ENCODE data around the gene PUS10.
"Not testable (repeated sequence)": the region's sequence is repeated elsewhere in the genome, so short reads cannot be mapped to it uniquely, and the experiment has no call there.

PUS10 gene

DNA sequence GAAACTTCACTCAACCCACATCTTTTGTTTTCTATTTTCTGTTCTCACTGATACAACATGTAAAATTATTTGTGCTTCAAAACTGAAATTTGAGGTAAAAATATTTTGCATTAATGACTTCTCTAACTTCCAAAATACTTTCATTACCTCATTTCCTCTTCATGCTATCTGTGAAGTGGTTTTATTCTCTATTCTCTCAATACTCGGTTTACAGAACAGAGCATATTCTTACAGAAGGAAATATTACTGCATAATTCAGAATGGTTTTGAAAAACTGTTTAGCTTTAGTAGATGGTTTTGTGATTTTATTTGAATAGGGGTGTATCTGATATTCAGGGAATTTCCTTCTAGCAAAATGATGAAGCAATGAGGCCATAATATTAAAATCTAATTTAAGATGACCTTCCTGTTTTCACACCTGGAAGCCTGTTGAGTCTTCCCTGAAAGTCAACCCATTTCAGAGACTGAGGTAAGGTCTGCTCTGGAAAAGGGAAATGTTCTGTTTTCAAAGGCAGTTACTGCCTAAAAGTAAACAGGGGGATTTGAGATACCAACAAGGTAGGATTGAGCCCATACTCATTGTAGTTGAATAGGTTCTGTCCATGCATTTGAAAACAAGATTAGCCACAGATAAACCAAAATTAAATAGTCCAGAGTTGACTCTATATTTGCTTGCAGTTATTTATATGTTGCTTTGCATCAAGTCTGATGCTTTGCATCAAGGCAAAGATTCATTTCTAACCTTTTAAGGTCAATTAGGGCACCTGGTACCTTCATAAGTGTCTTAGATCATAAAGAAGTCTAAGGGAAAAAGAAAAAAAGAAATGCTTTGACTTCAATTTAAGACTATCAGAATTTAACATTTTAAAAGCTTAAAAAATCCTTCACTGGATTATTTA is 51.3 kb downstream of the PUS10 start:
- DNase-seq, result no peak

GRCh38 chr2:60965499-60965785 is 52.6 kb downstream of the PUS10 start:
- DNase-seq, result no peak

- DNase-seq, result no peak
These were observed 53.2 kb downstream of the PUS10 start for GRCh38 chr2:60964651-60965498.

DNA sequence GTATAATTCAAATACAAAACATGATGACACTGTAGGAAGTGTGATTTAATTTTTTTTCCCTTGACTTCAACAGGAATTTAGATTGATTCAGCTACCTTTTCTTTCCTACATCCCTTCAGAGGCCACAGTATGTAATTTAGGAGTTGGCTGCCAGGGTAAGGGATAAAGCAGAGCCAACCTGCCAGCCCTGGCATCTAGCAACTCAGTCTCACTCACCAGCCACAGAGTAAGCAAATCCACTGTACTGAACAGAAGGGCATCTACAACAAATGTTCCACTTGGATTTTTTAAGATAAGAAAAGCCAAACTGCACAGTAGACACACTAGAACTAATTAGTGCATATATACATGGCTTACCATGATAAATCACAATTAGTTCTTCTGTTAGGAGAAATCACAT is 54.9 kb downstream of the PUS10 start:
- no peak for DNase-seq

DNA sequence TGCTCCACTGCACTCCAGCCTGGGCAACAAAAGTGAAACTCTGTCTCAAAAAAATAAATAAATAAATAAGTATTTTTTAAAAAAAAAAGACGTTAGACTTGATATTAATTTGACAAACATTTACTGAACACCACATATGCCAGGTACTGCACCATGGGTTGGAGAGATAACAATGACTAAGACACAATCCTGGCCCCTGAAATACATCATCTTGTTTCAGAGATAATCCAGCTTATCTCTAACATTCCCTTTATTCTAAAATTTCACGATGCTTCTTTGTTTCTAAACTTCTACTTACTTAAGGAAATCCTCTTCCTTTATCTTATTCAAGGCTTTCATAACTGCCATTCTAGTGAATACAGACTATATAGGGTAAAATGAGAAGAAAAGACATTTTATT is 55.5 kb downstream of the PUS10 start:
- DNase-seq, result no peak

DNA sequence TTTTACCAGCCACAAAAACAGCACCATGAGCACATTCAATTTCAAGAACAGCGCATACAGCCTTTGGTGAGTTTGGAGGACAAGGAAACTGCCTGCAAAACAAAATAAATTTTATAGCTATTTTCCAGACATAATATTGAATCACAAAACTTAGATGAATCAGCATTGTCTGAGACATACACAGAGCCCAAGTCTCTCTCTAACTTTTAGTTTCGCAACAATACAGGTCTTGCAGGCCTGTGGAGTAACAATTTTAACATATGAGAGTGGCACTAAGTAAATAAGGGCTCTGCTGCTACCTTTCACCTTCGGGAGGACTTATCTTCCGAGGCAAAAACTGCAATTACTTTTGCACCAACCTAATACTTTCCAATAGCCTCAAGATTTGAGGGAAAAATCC is 56.6 kb downstream of the PUS10 start:
- DNase-seq, result no peak

DNA sequence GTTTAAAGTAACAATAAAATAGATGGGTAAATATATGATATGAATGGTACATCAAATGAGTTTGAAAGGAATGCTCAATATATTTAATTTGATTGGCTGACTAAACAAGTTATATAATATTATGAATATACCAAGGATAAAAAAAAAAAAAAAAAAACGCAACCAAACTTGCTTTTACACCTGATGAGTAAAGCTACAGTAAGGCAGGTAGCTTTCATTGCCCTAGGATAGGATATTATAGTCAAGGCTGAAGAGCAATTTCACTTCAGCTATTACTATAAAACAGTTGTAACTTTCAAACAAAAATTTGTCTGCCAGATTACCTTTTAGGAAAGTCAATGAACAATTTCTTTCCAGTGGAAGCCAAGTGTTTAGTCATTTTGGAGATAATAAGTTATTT is 57.3 kb downstream of the PUS10 start:
- no peak for DNase-seq

GRCh38 chr2:60959501-60959900 is 58.6 kb downstream of the PUS10 start:
- DNase-seq, result no peak

DNA sequence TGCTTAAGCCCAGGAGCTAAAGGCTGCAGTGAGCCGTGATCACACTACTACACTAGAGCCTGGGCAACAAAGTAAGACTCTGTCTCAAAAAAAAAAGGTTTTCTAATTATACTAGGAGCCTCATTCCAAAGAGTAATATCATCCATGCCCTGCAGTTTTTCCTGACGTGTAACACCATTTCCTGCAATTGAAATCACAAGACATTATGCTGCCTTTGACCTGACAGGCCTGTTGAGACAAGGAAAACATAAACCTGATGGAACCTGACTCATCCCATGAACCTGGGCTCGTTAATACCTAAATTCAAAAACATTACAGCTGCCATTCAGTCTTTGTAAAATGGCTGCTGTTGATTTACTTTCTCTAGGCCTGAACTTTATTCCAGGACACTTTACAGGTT is 59.3 kb downstream of the PUS10 start:
- DNase-seq, result no peak

DNA sequence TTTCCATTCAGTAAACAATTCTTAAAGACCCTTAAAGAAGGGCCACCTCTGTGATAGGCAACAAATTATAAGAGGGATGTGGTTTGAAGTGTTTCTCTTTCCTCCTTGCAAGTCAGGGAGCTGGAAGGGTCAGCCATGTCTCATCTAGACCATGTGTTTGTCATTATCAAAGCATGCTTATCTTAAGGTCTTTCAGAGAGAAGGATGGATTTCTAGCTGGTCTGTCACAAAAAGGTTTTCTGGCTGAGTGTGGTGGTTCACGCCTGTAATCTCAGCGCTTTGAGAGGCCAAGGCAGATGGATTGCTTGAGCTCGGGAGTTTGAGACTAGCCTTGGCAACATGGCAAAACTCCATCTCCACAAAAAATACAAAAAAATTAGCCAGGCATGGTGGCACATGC is 59.7 kb downstream of the PUS10 start:
- no peak for DNase-seq

DNA sequence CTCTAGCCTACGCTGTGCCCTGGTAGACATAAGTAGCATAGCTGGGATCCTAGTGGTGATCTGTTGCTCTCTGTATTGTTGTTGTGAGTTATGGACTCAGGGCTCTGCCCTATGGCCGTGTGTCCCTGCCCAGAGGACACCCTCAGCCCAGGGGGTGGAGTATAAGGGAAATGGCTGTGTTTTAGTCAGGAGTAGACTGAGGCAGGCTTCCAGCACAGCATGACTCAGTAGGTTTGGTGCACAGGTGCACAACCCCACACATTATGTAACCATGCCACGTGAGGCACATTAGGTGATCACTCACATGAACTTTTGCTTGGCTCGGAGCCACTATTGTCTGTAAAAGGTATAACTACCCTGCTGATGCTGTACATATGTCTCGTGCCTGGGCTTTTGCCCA is 60.4 kb downstream of the PUS10 start:
- DNase-seq, result no peak

DNA sequence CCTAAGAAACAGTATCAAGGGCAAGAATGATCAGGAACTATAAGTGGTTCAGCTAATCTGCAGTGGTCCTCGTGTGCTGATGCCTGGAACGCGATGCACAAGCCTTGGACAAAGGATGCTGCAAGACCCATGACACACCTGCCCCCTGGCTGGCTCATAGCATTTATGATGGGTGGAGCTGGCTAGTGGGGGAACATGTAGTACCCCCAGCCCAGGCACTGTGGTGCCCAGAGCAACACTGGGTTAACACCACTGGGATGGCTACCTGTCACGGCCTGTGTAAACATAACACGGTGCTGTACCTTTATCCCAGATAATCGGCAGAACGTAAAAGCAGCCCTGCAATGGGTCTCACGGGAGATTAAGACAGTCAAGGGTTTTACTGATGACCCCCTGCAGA is 60.8 kb downstream of the PUS10 start:
- no peak for DNase-seq

DNA sequence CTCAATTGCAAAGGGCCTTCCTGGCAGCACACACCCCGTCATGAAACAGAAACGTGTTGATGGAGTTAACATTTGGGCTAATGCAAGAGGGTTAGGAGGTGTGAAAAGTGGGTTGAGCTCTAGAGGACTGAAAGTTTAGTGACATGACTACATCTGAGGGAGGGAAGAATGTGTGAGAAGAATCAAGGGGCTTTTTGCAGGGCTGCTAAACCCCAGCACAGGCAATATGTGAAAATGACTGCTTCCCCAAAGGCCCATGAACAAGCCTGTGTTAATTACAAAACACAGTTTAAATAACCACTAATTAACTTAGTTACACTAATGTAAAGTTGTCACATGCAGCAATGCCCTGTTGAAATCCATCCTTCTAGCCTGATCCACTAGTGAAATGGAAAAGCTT is 63.9 kb downstream of the PUS10 start:
- no peak for DNase-seq

GRCh38 chr2:60948926-60949579 is 69.0 kb downstream of the PUS10 start:
- no peak for DNase-seq

DNA sequence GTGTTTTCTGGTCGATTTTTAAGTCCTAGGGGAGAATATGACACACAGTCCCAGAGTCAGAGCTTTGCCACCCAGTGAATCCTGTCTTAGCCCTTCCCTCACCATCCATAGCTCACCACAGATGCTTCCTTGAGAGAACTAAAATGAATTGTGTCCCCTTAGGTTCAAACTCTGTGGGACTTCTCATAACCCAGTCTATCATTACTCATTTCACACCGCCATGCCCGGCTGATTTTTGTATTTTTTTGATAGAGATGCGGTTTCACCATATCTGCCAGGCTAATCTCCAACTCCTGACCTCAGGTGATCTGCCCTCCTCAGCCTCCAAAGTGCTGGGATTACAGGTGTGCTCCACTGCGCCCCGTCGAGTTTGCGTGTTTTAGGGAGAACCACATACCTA is 69.9 kb downstream of the PUS10 start:
- no peak for DNase-seq

DNA sequence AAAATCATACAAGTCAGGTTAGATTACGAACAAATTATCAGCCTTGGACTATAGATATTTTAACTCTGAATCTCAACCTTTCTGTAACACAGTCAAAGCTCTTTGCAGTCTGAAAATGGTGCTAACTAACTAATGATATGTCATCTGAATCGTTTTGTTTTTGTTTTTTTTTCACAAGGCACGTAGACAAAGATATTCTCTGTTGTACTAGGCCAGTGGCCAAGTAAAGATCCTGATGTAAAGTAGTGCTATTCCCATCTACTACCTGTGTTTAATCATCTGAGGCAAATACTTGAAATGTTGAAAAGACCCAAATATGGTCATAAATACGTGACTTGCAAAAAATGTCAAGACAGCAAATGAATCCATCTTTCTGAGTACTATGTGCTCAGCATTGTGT is 71.0 kb downstream of the PUS10 start:
- DNase-seq, result no peak

GRCh38 chr2:60945341-60945740 is 72.7 kb downstream of the PUS10 start:
- DNase-seq, result no peak

GRCh38 chr2:60939622-60940021 is 78.4 kb downstream of the PUS10 start:
- DNase-seq, result no peak

GRCh38 chr2:60938301-60938700 is 79.8 kb downstream of the PUS10 start:
- no peak for DNase-seq

DNA sequence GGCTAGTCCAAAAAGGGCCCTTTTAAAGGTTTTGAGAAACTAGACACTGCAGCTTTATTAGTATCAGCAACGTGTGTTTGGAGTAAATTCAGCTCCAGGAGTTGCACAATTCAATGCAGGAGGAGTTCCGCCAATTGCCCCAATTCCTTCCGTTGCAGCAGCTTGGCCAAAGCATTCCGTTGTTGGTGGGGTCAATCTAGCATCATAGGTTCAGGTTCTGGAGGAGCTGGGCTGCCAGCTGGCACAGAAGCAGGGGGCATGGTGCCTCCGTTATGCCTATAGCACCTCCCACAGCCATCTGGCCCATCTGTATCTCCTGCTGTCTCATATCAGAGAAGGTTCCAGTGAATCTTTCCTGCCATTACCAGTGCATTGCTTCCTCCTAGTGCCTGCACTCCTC is 81.3 kb downstream of the PUS10 start:
- no peak for DNase-seq

- DNase-seq, result no peak
These were observed 83.8 kb downstream of the PUS10 start for GRCh38 chr2:60934165-60934722.

DNA sequence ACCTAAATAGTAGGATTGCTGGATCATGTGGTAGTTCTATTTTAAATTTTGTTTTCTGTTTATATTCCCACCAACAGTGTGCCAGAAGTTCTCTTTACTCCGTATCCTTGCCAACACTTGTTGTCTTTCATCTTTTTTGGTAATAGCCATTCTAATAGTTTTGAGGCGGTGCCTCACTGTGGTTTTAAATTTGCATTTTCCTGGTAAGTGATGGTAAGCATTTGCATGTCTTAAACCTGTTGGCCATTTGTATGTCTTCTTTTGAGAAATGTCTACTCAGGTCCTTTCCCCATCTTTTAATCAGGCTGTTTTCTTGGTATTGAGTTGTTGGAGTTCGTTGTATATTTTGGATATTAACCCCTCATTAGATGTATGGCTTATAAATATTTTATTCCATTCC is 85.1 kb downstream of the PUS10 start:
- DNase-seq, result no peak

DNA sequence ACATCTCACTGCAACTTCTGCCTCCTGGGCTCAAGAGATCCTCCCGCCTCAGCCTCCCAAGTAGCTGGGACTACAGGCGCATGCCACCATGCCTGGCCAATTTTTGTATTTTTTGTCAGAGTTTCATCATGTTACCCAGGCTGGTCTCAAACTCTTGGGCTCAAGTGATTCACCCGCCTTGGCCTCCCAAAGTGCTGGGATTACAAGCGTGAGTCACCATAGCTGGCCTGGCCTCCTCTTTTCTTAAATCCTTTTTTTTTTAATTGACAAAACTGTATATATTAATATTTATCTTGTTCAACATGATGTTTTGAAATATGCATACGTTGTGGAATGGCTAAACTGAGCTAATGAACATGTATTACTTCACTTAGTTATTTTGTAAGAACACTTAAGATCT is 86.0 kb downstream of the PUS10 start:
- DNase-seq, result not testable (repeated sequence)

Data from activated T-cell treated with anti-CD3 and anti-CD28 coated beads for 4 hours (primary cell).